Muscle of arm (tissue), 12 donors: Measurements from ENCODE around the gene DOLPP1. TPM values are rescaled to one million over a fixed set of nuclear protein-coding genes. Genes with fewer than 3 reads are reported as not detected.
A peak's percentile ranks its signal among the peaks of the same experiment; 100 is the strongest.

ENCODE experiments used
- DNase-seq: peaks from one replicate; pipeline ENCODE4 v3.0.0-alpha.2; 2013
- polyA plus RNA-seq, 12 donors: library from polyadenylated mRNA; unstranded; fragments of 120-200 nt; gene quantifications; one replicate each; pipeline ENCODE4 v1.2.1, GENCODE V29; 2013; ENCODE audit not compliant: insufficient read length in 12 of 12

The DOLPP1 gene
- polyA plus RNA-seq, 12 donors, result 7.8 to 16.3 (median 10.1) TPM; not detected in 1

GRCh38 chr9:129093602-129094386 is 12.9 kb downstream of the DOLPP1 start:
- no peak for DNase-seq

GRCh38 chr9:129094387-129095169 is 13.7 kb downstream of the DOLPP1 start:
- no peak for DNase-seq

- DNase-seq, result no peak
These were observed 14.3 kb downstream of the DOLPP1 start for GRCh38 chr9:129095170-129095667.

GRCh38 chr9:129095908-129096307 is 15.0 kb downstream of the DOLPP1 start:
- DNase-seq, result no peak

GRCh38 chr9:129097671-129098306 is 16.9 kb downstream of the DOLPP1 start:
- DNase-seq, result no peak

- no peak for DNase-seq
These were observed 17.4 kb downstream of the DOLPP1 start for GRCh38 chr9:129098328-129098727.

GRCh38 chr9:129100383-129101169 is 19.7 kb downstream of the DOLPP1 start:
- DNase-seq, result no peak

GRCh38 chr9:129101279-129101678 is 20.4 kb downstream of the DOLPP1 start:
- no peak for DNase-seq

- no peak for DNase-seq
These were observed 21.2 kb downstream of the DOLPP1 start for GRCh38 chr9:129102095-129102525.

- no peak for DNase-seq
These were observed 22.1 kb downstream of the DOLPP1 start for GRCh38 chr9:129102791-129103594.

- no peak for DNase-seq
These were observed 22.7 kb downstream of the DOLPP1 start for GRCh38 chr9:129103595-129103965.

GRCh38 chr9:129104051-129104450 is 23.1 kb downstream of the DOLPP1 start:
- DNase-seq, result no peak

GRCh38 chr9:129105857-129106694 is 25.2 kb downstream of the DOLPP1 start:
- DNase-seq, result no peak

GRCh38 chr9:129107651-129108050 is 26.7 kb downstream of the DOLPP1 start:
- DNase-seq, result no peak

- DNase-seq, result no peak
These were observed 27.3 kb downstream of the DOLPP1 start for GRCh38 chr9:129108083-129108804.

GRCh38 chr9:129108805-129109536 is 28.1 kb downstream of the DOLPP1 start:
- DNase-seq, result peak; percentile 19

- DNase-seq, result no peak
These were observed 28.6 kb downstream of the DOLPP1 start for GRCh38 chr9:129109537-129109903.
